K562 (cell line): ENCODE measurements around the gene ENOX2.

Experiments used
- IFI16 ChIP-seq: fragments of 250-450 bp; sonication (Bioruptor Pico); IDR thresholded peaks from 2 replicates; pipeline ENCODE4 v2.1.2; 2022; ENCODE audit warnings: mild to moderate bottlenecking, inconsistent platforms
- POLR2AphosphoS5 ChIP-seq: IDR thresholded peaks from 2 replicates; pipeline ENCODE4 v1.6.1; 2011; ENCODE audit warnings: mild to moderate bottlenecking, low read depth, low read length, moderate library complexity; ENCODE audit not compliant: control insufficient read depth, insufficient read depth
- RBM25 ChIP-seq: fragments of 200-400 bp; formaldehyde crosslinking; IDR thresholded peaks from 2 replicates; pipeline ENCODE4 v1.6.1; 2018; ENCODE audit warnings: low read length, low read depth, moderate library complexity; ENCODE audit not compliant: severe bottlenecking
- SRF ChIP-seq, 2 experiments: fragments of 250-450, 450-650 bp in 1 of 2; sonication (Bioruptor Pico) in 1 of 2; sonication (generic) in 1 of 2; formaldehyde crosslinking; IDR thresholded peaks; 2 replicates each; pipeline versions ENCODE4 v1.5.0 to v1.5.1; 2020 to 2022; ENCODE audit warnings: mild to moderate bottlenecking in 1 of 2, missing genetic modification reagents in 1 of 2
- TAF1 ChIP-seq: IDR thresholded peaks from 2 replicates; pipeline ENCODE4 v1.6.1; 2011; ENCODE audit warnings: mild to moderate bottlenecking, low read length, moderate library complexity; ENCODE audit not compliant: insufficient read depth, control insufficient read depth, severe bottlenecking; ENCODE audit errors: extremely low read depth
- ZNF23 ChIP-seq: fragments of 250-450 bp; sonication (Bioruptor Pico); IDR thresholded peaks from 2 replicates; pipeline ENCODE4 v1.4.0; 2020; ENCODE audit warnings: mild to moderate bottlenecking
- ZNF561 ChIP-seq: fragments of 450-650 bp; formaldehyde crosslinking; conservative IDR thresholded peaks from 2 replicates; pipeline ENCODE4 v1.4.0; 2020; ENCODE audit warnings: mild to moderate bottlenecking, moderate library complexity
- ZNF77 ChIP-seq: fragments of 250-450 bp; sonication (Bioruptor Pico); IDR thresholded peaks from 2 replicates; pipeline ENCODE4 v1.5.0; 2020
- TF ChIP-seq, protein P1 (sequence below), 3 experiments: IDR thresholded peaks in 2 of 3; conservative IDR thresholded peaks in 1 of 3; 2 replicates each; pipeline ENCODE4 v1.5.1; 2011 to 2012; ENCODE audit warnings: low read length in 3 of 3, mild to moderate bottlenecking in 3 of 3, control low read depth in 2 of 3, improper control_type of control experiment in 1 of 3, inconsistent platforms in 1 of 3, low read depth in 1 of 3, mixed read lengths in 1 of 3, moderate library complexity in 1 of 3; ENCODE audit not compliant: insufficient read depth in 2 of 3
- TF ChIP-seq, protein P2 (sequence below): fragments of 250-450 bp; sonication (Bioruptor Pico); IDR thresholded peaks from 2 replicates; pipeline ENCODE4 v1.9.0; 2021; ENCODE audit warnings: mild to moderate bottlenecking, inconsistent platforms

DNA sequence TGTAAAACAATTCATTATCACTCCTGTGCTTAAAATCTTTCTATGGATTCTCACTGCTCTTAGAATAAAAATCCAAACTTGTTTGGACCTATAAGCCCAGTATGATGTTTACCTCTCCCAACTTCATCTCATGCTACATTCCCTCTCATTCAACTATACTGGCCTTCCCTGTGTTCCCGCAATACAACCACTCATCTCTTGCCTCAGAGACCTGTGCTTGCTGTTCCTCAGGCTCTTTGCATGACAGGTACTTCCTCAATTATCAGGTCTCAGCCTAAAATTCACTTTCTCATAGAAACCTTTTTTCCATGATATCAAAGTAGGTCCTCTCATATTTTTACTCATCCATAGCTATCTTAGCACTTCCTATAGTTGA is 71.7 kb downstream of the ENOX2 start:
- TF ChIP-seq, protein P1, sequence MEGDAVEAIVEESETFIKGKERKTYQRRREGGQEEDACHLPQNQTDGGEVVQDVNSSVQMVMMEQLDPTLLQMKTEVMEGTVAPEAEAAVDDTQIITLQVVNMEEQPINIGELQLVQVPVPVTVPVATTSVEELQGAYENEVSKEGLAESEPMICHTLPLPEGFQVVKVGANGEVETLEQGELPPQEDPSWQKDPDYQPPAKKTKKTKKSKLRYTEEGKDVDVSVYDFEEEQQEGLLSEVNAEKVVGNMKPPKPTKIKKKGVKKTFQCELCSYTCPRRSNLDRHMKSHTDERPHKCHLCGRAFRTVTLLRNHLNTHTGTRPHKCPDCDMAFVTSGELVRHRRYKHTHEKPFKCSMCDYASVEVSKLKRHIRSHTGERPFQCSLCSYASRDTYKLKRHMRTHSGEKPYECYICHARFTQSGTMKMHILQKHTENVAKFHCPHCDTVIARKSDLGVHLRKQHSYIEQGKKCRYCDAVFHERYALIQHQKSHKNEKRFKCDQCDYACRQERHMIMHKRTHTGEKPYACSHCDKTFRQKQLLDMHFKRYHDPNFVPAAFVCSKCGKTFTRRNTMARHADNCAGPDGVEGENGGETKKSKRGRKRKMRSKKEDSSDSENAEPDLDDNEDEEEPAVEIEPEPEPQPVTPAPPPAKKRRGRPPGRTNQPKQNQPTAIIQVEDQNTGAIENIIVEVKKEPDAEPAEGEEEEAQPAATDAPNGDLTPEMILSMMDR (IDR thresholded peaks at IDR 0.05 in 2 of 3, conservative IDR thresholded peaks at IDR 0.05 in 1 of 3; ENCODE audit: insufficient read depth in 2 of 3, low read depth in 1 of 3, low read length in 3 of 3) = no peak
- TF ChIP-seq POLR2AphosphoS5 = no peak
- no peak for TF ChIP-seq RBM25
- TF ChIP-seq IFI16 = no peak
- no peak for TF ChIP-seq ZNF561 (CRISPR knock-in tag)
- TF ChIP-seq, protein P2, sequence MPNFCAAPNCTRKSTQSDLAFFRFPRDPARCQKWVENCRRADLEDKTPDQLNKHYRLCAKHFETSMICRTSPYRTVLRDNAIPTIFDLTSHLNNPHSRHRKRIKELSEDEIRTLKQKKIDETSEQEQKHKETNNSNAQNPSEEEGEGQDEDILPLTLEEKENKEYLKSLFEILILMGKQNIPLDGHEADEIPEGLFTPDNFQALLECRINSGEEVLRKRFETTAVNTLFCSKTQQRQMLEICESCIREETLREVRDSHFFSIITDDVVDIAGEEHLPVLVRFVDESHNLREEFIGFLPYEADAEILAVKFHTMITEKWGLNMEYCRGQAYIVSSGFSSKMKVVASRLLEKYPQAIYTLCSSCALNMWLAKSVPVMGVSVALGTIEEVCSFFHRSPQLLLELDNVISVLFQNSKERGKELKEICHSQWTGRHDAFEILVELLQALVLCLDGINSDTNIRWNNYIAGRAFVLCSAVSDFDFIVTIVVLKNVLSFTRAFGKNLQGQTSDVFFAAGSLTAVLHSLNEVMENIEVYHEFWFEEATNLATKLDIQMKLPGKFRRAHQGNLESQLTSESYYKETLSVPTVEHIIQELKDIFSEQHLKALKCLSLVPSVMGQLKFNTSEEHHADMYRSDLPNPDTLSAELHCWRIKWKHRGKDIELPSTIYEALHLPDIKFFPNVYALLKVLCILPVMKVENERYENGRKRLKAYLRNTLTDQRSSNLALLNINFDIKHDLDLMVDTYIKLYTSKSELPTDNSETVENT = no peak
- TF ChIP-seq ZNF23 (CRISPR knock-in tag) = no peak
- no peak for TF ChIP-seq SRF (CRISPR knock-in tag; IDR thresholded peaks at IDR 0.05)
- TF ChIP-seq ZNF77 (CRISPR knock-in tag) = no peak
- no peak for TF ChIP-seq TAF1
